Effector CD8-positive, alpha-beta T cell (primary cell): Measurements from ENCODE around the gene NFIA.
A peak's percentile ranks its signal among the peaks of the same experiment; 100 is the strongest.

ENCODE experiments used
- DNase-seq: peaks from one replicate; lab custom pipeline; 2025; lab: John Stamatoyannopoulos, UW
- total RNA-seq, 4 experiments: gene quantifications; one replicate each; lab custom pipeline; 2026; lab: John Stamatoyannopoulos, UW

Gene NFIA
- total RNA-seq = 5.8 to 29.5 (median 16.3) reads per million in 4 experiments

GRCh38 chr1:61082311-61083012 is at the start of gene NFIA:
Gene NFIA, plus strand, starts transcription at chr1:61082561.
- no peak for DNase-seq

GRCh38 chr1:61035880-61036279 is 46.5 kb upstream of the NFIA start:
- DNase-seq = no peak

GRCh38 chr1:61042466-61043009 is 39.8 kb upstream of the NFIA start:
- no peak for DNase-seq

- DNase-seq = peak; percentile 73
These were observed 39.1 kb upstream of the NFIA start for GRCh38 chr1:61043010-61043820.

GRCh38 chr1:61046434-61046833 is 35.9 kb upstream of the NFIA start:
- DNase-seq = no peak

- DNase-seq = no peak
These were observed 35.3 kb upstream of the NFIA start for GRCh38 chr1:61047061-61047460.

GRCh38 chr1:61049850-61050540 is 32.4 kb upstream of the NFIA start:
- DNase-seq = peak; percentile 81

- no peak for DNase-seq
These were observed 31.6 kb upstream of the NFIA start for GRCh38 chr1:61050541-61051442.

GRCh38 chr1:61051443-61051718 is 31.0 kb upstream of the NFIA start:
- no peak for DNase-seq

GRCh38 chr1:61051719-61052394 is 30.5 kb upstream of the NFIA start:
- no peak for DNase-seq

GRCh38 chr1:61052395-61053225 is 29.8 kb upstream of the NFIA start:
- no peak for DNase-seq

- DNase-seq = no peak
These were observed 29.1 kb upstream of the NFIA start for GRCh38 chr1:61053226-61053711.

GRCh38 chr1:61053712-61054600 is 28.4 kb upstream of the NFIA start:
- no peak for DNase-seq

GRCh38 chr1:61054601-61054993 is 27.8 kb upstream of the NFIA start:
- no peak for DNase-seq

GRCh38 chr1:61055110-61055614 is 27.2 kb upstream of the NFIA start:
- DNase-seq = no peak

GRCh38 chr1:61056196-61056572 is 26.2 kb upstream of the NFIA start:
- DNase-seq = no peak

- peak; percentile 36 for DNase-seq
These were observed 25.6 kb upstream of the NFIA start for GRCh38 chr1:61056573-61057439.
